ENCODE results near the gene TAF1C. TPM values are rescaled to one million over a fixed set of nuclear protein-coding genes. Genes with fewer than 3 reads are reported as not detected.

TAF1C gene
- total and polyA plus RNA-seq, 11 donors: 16.3 to 34.4 (median 22.3) TPM

- peaks cover 0 to 14% (median 0%) of the 10 kb centered on the region in 12 donors for H3K4me1 ChIP-seq
- DNase-seq: no peak
- TF ChIP-seq CTCF (IDR thresholded peaks at IDR 0.05) (no peak), POLR2A (IDR thresholded peaks at IDR 0.05) (no peak)
- H3K4me3 ChIP-seq: no peak overlapping the region
- intact Hi-C loops (cut with DNase I): loop anchor here in 1 of 10 donors (10.0 kb wide), 1 partner anchor 289 kb away; no protein-coding TSS in a partner anchor
- no peaks in the 10 kb centered on the region for H3K9me3 ChIP-seq
- no peak overlapping the region for H3K27ac ChIP-seq
- no peak for ATAC-seq
- H3K27me3 ChIP-seq: peaks cover 0 to 10% (median 0%) of the 10 kb centered on the region in 9 donors
- no peaks in the 10 kb centered on the region for H3K36me3 ChIP-seq
- 86 to 95% (median 90%) methylated on average over 12 to 38 of the region's 38 CpGs for WGBS, 4 donors
Observed at GRCh38 chr16:84195201-84196093, 8.6 kb upstream of the TAF1C start.

- H3K9me3 ChIP-seq: no peaks in the 10 kb centered on the region
- ATAC-seq (peak in 1 of 4 donors; percentile 38), DNase-seq (no peak)
- no peak overlapping the region for H3K27ac ChIP-seq
- WGBS, 4 donors: 59 to 68% (median 63%) methylated on average over 32 to 34 of the region's 34 CpGs
- H3K36me3 ChIP-seq: no peaks in the 10 kb centered on the region
- H3K27me3 ChIP-seq: peaks cover 0 to 10% (median 0%) of the 10 kb centered on the region in 9 donors
- TF ChIP-seq POLR2A (IDR thresholded peaks at IDR 0.05): no peak
- TF ChIP-seq CTCF (IDR thresholded peaks at IDR 0.05): no peak
- peak overlapping the region in 1 of 12 donors; percentile 8 for H3K4me3 ChIP-seq
- peaks cover 0 to 14% (median 0%) of the 10 kb centered on the region in 12 donors for H3K4me1 ChIP-seq
- intact Hi-C loops (cut with DNase I): loop anchor here in 1 of 10 donors (10.0 kb wide), 1 partner anchor 290 kb away; no protein-coding TSS in a partner anchor
Observed at GRCh38 chr16:84194470-84195200, 7.8 kb upstream of the TAF1C start.

- Histone ChIP-seq H3K27me3 (peaks cover 0 to 10% (median 0%) of the 10 kb centered on the region in 9 donors), H3K9me3 (no peaks in the 10 kb centered on the region), H3K27ac (no peak overlapping the region), H3K36me3 (no peaks in the 10 kb centered on the region), H3K4me3 (peak overlapping the region in 1 of 12 donors; percentile 8), H3K4me1 (peaks cover 0 to 9% (median 0%) of the 10 kb centered on the region in 12 donors)
- intact Hi-C loops (cut with DNase I): loop anchor here in 1 of 10 donors (10.0 kb wide), 1 partner anchor 291 kb away; no protein-coding TSS in a partner anchor
- 79 to 86% (median 83%) methylated on average over 11 of the region's 11 CpGs for WGBS, 4 donors
- DNase-seq (no peak), ATAC-seq (no peak)
- no peak for TF ChIP-seq CTCF (IDR thresholded peaks at IDR 0.05)
- TF ChIP-seq POLR2A (IDR thresholded peaks at IDR 0.05): no peak
Observed at GRCh38 chr16:84194018-84194417, 7.2 kb upstream of the TAF1C start.

Data from heart left ventricle (tissue), 16 donors.